ENCODE results near the gene SEMA7A.

Gene SEMA7A

DNA sequence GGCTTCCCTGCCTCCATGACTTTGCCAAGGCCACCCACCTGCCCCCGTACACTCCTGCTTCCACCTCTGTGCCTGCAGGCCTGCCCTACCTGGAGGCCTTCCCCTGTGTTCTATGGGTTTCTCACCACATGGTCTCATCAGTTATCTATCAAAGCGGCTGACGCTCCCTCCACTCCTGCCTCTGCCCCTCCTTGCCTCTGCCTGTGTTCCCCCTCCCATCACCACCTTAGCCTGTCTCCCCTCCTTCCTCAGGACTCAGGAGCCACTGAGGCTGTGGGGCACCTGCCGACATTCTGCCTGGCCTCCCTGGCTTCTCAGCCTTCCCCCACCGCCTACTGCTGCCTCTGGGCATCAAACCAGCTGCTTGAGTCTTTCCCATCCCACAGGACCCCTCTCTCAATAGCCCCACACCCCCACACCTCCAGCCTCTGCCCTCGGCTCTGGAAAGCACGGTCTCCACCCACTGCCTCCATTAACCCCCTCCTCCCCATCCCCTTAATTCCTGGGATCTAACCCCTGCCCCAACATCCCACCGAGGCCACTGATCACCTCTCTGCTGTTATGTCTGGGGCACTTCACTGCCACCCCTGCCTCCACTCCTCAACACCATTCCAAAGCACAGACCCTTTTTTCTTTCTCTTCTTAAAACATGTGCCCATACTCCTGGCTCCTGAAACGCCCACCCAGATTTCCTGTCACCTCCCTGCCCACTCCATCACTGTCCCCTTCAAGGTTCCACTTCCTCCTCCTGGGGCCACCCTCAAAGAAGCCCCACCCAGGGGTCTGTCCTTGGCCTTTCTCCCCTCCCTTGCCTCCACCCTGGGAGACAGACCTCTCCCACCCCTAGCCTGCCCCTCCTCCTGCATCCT, 41.9 kb downstream of the SEMA7A start:
- TF ChIP-seq, protein P1, sequence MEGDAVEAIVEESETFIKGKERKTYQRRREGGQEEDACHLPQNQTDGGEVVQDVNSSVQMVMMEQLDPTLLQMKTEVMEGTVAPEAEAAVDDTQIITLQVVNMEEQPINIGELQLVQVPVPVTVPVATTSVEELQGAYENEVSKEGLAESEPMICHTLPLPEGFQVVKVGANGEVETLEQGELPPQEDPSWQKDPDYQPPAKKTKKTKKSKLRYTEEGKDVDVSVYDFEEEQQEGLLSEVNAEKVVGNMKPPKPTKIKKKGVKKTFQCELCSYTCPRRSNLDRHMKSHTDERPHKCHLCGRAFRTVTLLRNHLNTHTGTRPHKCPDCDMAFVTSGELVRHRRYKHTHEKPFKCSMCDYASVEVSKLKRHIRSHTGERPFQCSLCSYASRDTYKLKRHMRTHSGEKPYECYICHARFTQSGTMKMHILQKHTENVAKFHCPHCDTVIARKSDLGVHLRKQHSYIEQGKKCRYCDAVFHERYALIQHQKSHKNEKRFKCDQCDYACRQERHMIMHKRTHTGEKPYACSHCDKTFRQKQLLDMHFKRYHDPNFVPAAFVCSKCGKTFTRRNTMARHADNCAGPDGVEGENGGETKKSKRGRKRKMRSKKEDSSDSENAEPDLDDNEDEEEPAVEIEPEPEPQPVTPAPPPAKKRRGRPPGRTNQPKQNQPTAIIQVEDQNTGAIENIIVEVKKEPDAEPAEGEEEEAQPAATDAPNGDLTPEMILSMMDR (IDR thresholded peaks at IDR 0.05) = no peak

DNA sequence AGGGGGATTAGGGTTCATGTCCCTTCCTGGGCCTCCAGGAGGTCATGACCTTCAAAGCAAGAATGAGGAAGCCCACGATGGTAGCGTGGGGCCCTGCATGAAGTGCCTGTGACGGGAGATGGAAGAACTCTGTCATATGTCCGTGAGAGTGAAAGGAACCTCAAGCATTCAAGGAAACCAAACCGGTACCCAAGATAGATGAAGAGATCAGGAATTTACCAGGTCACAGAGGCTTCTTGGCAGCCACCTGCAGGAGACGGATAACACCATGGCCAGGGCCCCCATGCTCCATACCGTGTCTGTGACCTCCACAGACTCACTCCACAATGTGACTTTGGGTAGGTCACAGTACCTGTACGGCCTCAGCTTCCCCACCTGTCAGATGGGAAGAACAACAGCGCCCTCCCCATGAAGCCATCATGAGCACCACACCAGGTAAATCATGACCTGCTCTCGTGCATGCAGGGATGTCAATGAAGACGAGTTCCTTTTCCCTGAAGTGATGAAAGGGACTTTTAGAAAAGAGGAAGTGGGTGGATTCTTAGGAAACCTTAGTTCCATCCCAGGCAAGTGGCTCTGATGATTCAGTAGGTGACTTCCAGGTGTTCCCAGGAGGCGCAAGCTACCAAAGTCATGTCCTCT, 43.0 kb downstream of the SEMA7A start:
- TF ChIP-seq, protein P1 (IDR thresholded peaks at IDR 0.05) = no peak

DNA sequence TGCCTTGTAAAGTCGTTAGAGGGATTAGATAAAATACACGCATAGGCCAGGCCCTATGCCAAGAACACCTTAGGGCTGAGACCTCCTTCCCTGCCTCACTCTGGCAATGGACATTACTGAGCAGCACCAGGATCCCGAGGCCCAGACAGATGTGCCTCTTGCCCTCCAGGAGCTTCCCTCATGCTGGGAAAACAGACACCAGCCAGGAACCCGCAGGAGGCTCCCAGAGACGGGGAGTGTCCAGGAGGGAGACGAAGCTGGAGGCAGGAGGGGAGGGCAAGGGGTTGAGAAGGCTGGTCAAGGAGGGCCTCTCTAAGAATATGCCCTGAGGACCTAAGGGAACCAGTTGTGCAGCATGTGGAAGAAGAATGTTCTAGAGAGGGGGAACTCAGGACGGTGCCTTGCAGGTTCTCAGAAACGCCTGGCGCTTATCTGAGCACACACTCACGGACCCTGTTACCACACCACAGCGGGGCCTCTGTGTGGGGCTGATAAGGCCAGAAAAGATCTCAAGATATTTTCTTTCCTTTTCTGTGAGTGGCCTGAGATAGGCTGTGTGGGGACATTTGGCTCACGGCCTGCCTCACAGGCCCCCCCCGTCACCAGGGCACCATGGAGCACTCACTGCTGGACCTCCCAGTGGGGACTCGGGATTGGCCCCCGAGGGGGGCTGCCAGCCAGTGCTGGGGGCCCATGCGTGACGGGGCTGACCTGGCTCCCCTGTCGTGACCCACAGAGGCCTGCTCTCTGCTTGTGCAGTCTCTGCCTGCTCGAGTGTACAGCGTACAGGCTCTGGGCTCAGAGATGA, 44.3 kb downstream of the SEMA7A start:
- TF ChIP-seq, protein P1 (IDR thresholded peaks at IDR 0.05) = no peak

DNA sequence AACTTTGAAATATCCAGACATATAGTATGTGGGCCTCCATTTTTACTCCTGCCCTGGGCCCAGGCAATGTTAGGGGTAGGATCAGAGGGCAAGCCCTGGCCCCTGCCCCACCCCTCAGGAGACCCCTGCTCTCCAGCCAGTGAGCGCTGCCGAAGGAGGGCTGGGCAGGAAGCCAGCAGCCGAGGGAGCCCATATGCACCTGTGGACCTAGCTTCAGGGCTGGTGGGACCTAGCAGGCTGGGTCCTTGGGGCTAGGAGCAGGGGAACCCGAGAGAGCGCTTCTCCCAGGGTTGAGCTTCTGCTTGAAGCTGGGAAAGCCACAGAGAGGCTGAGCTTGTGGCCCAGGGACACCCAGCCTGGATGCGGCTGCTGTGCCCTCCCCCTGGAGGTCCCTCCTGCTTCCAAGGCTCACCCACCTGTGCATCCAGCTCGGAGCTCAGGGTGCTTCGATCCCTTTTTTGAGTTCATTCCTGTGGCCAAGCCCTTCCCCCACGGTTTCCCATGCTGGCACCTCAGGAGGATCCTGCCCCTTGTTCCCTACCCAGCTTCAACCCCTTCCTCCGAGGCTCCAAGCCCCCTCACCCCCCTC, 45.3 kb downstream of the SEMA7A start:
- TF ChIP-seq, protein P1 (IDR thresholded peaks at IDR 0.05) = no peak

DNA sequence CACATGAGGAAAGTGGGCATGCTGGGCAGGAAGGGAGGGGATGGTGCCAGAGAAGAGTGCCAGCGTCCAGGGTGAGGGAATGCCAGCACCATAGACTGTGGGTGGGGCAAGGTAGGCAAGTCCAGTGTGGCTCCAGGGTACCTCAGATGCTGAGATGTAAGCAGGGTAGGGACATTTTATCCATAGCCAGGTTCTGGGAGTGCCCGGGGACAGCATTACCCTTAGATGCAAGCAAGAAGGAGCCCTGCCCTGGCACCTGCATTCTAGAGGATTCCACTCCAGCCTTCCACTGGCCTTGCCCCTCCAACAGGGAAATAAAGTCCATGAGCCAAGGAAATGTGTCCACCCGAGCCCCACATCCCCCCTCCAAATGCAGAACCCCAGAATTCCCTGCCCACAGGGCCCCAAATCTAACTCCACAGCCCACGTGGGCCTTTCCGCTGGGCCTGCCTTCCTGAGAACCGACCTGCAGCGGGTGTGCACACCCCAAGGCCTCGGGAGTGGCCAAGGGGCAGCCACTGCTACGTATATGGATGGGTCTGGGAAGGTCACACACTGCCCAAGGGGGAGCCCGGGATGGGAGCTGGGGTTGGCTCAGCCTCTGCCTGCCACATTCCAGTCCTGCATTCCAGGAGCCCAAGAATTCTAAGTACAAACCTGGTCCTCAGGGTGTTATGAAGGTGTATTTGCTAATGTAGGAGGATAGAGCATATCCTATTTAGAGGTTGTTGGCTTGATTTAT, 46.0 kb downstream of the SEMA7A start:
- TF ChIP-seq, protein P1 (IDR thresholded peaks at IDR 0.05) = no peak

DNA sequence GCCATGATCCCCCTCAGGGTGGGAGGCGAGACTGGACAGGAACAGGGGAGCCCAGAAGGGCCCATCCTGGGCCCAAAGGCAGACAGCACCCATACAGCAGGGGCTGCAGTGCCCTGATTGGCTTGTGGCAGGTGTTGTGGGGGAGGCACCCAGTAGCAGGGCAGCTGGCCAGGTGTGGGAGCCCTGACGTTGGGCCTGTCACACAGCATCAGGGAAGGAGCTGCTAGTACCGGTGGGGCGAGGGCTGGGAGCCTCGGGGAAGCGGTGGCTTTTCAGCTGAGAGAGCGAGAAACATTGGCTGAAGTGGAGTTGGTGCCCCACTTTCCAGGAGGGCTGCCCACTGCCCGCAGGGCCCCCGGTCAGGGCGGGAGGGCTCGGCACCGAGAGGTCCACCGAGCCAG, 46.6 kb downstream of the SEMA7A start:
- TF ChIP-seq, protein P1 (IDR thresholded peaks at IDR 0.05) = no peak

Data from LNCAP (cell line).